HG03175 (cell line): ENCODE data around the gene DISP3.

Experiments used
- ATAC-seq: cut with Tn5 transposase; IDR thresholded peaks from one replicate; pipeline ENCODE4 v1.9.1; 2021; ENCODE audit warnings: mild to moderate bottlenecking, moderate library complexity; ENCODE audit not compliant: unreplicated experiment

The DISP3 gene

GRCh38 chr1:11483581-11484320 lies 4.8 kb downstream of the DISP3 start:
- no peak for ATAC-seq

GRCh38 chr1:11484321-11484655 lies 5.3 kb downstream of the DISP3 start:
- no peak for ATAC-seq

GRCh38 chr1:11485191-11485590 lies 6.2 kb downstream of the DISP3 start:
- no peak for ATAC-seq

- no peak for ATAC-seq
Observed at GRCh38 chr1:11486231-11487009, 7.5 kb downstream of the DISP3 start.

- no peak for ATAC-seq
Observed at GRCh38 chr1:11487196-11487751, 8.3 kb downstream of the DISP3 start.

- no peak for ATAC-seq
Observed at GRCh38 chr1:11488201-11488770, 9.3 kb downstream of the DISP3 start.

GRCh38 chr1:11488966-11489625 lies 10.1 kb downstream of the DISP3 start:
- no peak for ATAC-seq

- ATAC-seq: no peak
Observed at GRCh38 chr1:11492235-11492634, 13.3 kb downstream of the DISP3 start.

- no peak for ATAC-seq
Observed at GRCh38 chr1:11493972-11494655, 15.2 kb downstream of the DISP3 start.

- no peak for ATAC-seq
Observed at GRCh38 chr1:11494771-11495170, 15.8 kb downstream of the DISP3 start.

- ATAC-seq: no peak
Observed at GRCh38 chr1:11495579-11495978, 16.6 kb downstream of the DISP3 start.

GRCh38 chr1:11496551-11497080 lies 17.7 kb downstream of the DISP3 start:
- no peak for ATAC-seq

GRCh38 chr1:11498956-11499594 lies 20.1 kb downstream of the DISP3 start:
- no peak for ATAC-seq

GRCh38 chr1:11499601-11500331 lies 20.8 kb downstream of the DISP3 start:
- no peak for ATAC-seq

- ATAC-seq: no peak
Observed at GRCh38 chr1:11500881-11501280, 21.9 kb downstream of the DISP3 start.

GRCh38 chr1:11501491-11501897 lies 22.5 kb downstream of the DISP3 start:
- no peak for ATAC-seq

GRCh38 chr1:11501906-11502485 lies 23.0 kb downstream of the DISP3 start:
- ATAC-seq: no peak

GRCh38 chr1:11502516-11502915 lies 23.6 kb downstream of the DISP3 start:
- ATAC-seq: no peak

GRCh38 chr1:11504599-11504998 lies 25.6 kb downstream of the DISP3 start:
- no peak for ATAC-seq
